HepG2 (cell line): Measurements from ENCODE around the gene MGA. TPM values are rescaled to one million over a fixed set of nuclear protein-coding genes. Genes with fewer than 3 reads are reported as not detected.

Experiments
- ATAC-seq: fragments of 200-7000 bp; cut with Tn5 transposase; 3 replicates; pipeline ENCODE4 v1.9.1; 2020; ENCODE audit warnings: mild to moderate bottlenecking, moderate library complexity
- BruUV-seq: library from RNA; stranded (reverse); fragments of 400-500 nt; replicated peaks from 2 replicates; lab custom pipeline; 2021; lab: Mats Ljungman, UMichigan
- CTCF ChIA-PET: fragments of 300-600 bp; formaldehyde crosslinking; extraction: SDS; loops from one replicate; lab custom pipeline; 2021; ENCODE audit warnings: low total read pairs, inconsistent platforms, low intra/inter-chr PET ratio; lab: Yijun Ruan, JAX
- POLR2A ChIA-PET: fragments of 350-600 bp; sonication (Branson Sonifier 250); formaldehyde crosslinking; loops from one replicate; lab custom pipeline; 2020; ENCODE audit warnings: antibody characterized with exemption, inconsistent platforms; lab: Yijun Ruan, JAX
- DNase-seq: peaks from one replicate; pipeline ENCODE4 v3.0.0-alpha.2; 2015; ENCODE audit warnings: low spot score
- FAIRE-seq: peaks from 3 replicates; lab custom pipeline; 2011; peaks lifted over from hg19 to GRCh38; lab: Jason Lieb, UNC
- H2AFZ ChIP-seq: one replicate; pipeline ENCODE4 v1.6.1; 2011; ENCODE audit warnings: low read length, inconsistent platforms
- H3K27ac ChIP-seq: fragments of 300-600 bp; 3 replicates; pipeline ENCODE4 v1.8.0; 2011; ENCODE audit warnings: mixed run types, mild to moderate bottlenecking, mixed read lengths, low read length, inconsistent platforms; ENCODE audit not compliant: insufficient read depth; ENCODE audit errors: extremely low read length
- H3K27me3 ChIP-seq, 2 experiments: fragments of 200-600 bp in 1 of 2; 2 replicates in 1 of 2; 3 replicates in 1 of 2; pipeline versions ENCODE4 v1.6.0 to v1.8.0; 2011; ENCODE audit warnings: low read length in 2 of 2, mild to moderate bottlenecking in 2 of 2, moderate library complexity in 2 of 2, inconsistent platforms in 1 of 2; ENCODE audit not compliant: insufficient read depth in 2 of 2, control insufficient read depth in 1 of 2
- H3K36me3 ChIP-seq, 2 experiments: fragments of 200-600 bp in 1 of 2; replicated peaks in 1 of 2; 2 replicates in 1 of 2; 3 replicates in 1 of 2; pipeline versions ENCODE4 v1.5.1 to v1.8.0; 2011; ENCODE audit warnings: low read length in 2 of 2, inconsistent platforms in 1 of 2; ENCODE audit not compliant: insufficient read depth in 2 of 2, control insufficient read depth in 1 of 2
- H3K4me1 ChIP-seq: 2 replicates; pipeline ENCODE4 v1.5.1; 2012; ENCODE audit warnings: low read length, inconsistent platforms; ENCODE audit not compliant: insufficient read depth
- H3K4me2 ChIP-seq: 2 replicates; pipeline ENCODE4 v1.6.0; 2011; ENCODE audit warnings: low read depth, low read length, inconsistent platforms
- H3K4me3 ChIP-seq, 3 experiments: fragments of 200-600 bp in 1 of 3; sonication (generic), shearing (Covaris generic) in 1 of 3; replicated peaks in 1 of 3; 2 replicates each; pipeline ENCODE4 v1.5.1; 2011 to 2016; ENCODE audit warnings: low read length in 3 of 3, inconsistent platforms in 2 of 3, low read depth in 2 of 3, mild to moderate bottlenecking in 2 of 3, control low read depth in 1 of 3, mixed read lengths in 1 of 3; ENCODE audit not compliant: insufficient read depth in 1 of 3
- H3K79me2 ChIP-seq: one replicate; pipeline ENCODE4 v1.6.1; 2011; ENCODE audit warnings: low read length, inconsistent platforms; ENCODE audit not compliant: insufficient read depth
- H3K9ac ChIP-seq: 2 replicates; pipeline ENCODE4 v1.6.0; 2011; ENCODE audit warnings: mild to moderate bottlenecking, low read depth, low read length, inconsistent platforms; ENCODE audit not compliant: insufficient read depth
- H3K9me3 ChIP-seq: 2 replicates; pipeline ENCODE4 v1.5.1; 2012; ENCODE audit warnings: mild to moderate bottlenecking, low read length
- H4K20me1 ChIP-seq: 2 replicates; pipeline ENCODE4 v1.6.0; 2011; ENCODE audit warnings: inconsistent platforms, mild to moderate bottlenecking, low read length, moderate library complexity; ENCODE audit not compliant: insufficient read depth
- KLF15 ChIP-seq: sonication (generic); formaldehyde crosslinking; IDR thresholded peaks from 2 replicates; pipeline ENCODE4 v1.8.1; 2023; ENCODE audit warnings: borderline replicate concordance, mild to moderate bottlenecking, inconsistent platforms, missing genetic modification reagents, mixed read lengths
- NFATC3 ChIP-seq: sonication (generic); formaldehyde crosslinking; IDR thresholded peaks from 2 replicates; pipeline ENCODE4 v1.5.1; 2020; ENCODE audit warnings: mild to moderate bottlenecking, missing genetic modification reagents
- NKX3-1 ChIP-seq: sonication (generic); formaldehyde crosslinking; IDR thresholded peaks from 2 replicates; pipeline ENCODE4 v1.5.0; 2020; ENCODE audit warnings: missing genetic modification reagents
- NR1H2 ChIP-seq: sonication (generic); formaldehyde crosslinking; IDR thresholded peaks from 2 replicates; pipeline ENCODE4 v1.8.1; 2022; ENCODE audit warnings: low read depth, missing genetic modification reagents, borderline replicate concordance
- REPIN1 ChIP-seq: sonication (generic); formaldehyde crosslinking; IDR thresholded peaks from 2 replicates; pipeline ENCODE4 v1.8.0; 2022; ENCODE audit warnings: missing genetic modification reagents, low read depth, mild to moderate bottlenecking, borderline replicate concordance
- RFX5 ChIP-seq: IDR thresholded peaks from 2 replicates; pipeline ENCODE4 v1.6.1; 2011; ENCODE audit warnings: low read depth, low read length, improper control_type of control experiment
- XRCC5 ChIP-seq: fragments of 200-400 bp; formaldehyde crosslinking; optimal IDR thresholded peaks from 2 replicates; pipeline ENCODE3; 2017; ENCODE audit warnings: mild to moderate bottlenecking, low read length
- YEATS4 ChIP-seq: sonication (generic); formaldehyde crosslinking; IDR thresholded peaks from 2 replicates; pipeline ENCODE4 v1.4.0; 2020; ENCODE audit warnings: missing genetic modification reagents, borderline replicate concordance
- ZBTB8A ChIP-seq: sonication (generic); formaldehyde crosslinking; IDR thresholded peaks from 2 replicates; pipeline ENCODE4 v1.4.0; 2020; ENCODE audit warnings: mild to moderate bottlenecking, low read depth, missing genetic modification reagents, borderline replicate concordance
- ZNF12 ChIP-seq: sonication (generic); formaldehyde crosslinking; IDR thresholded peaks from 2 replicates; pipeline ENCODE4 v1.5.0; 2020; ENCODE audit warnings: missing genetic modification reagents
- ZNF557 ChIP-seq: sonication (generic); formaldehyde crosslinking; IDR thresholded peaks from 2 replicates; pipeline ENCODE4 v1.4.0; 2020; ENCODE audit warnings: missing genetic modification reagents
- ZNF773 ChIP-seq: sonication (generic); formaldehyde crosslinking; IDR thresholded peaks from 2 replicates; pipeline ENCODE4 v1.4.0; 2020; ENCODE audit warnings: missing genetic modification reagents, borderline replicate concordance
- ZNF788 ChIP-seq: sonication (generic); formaldehyde crosslinking; IDR thresholded peaks from 2 replicates; pipeline ENCODE4 v1.5.0; 2020; ENCODE audit warnings: mild to moderate bottlenecking, missing genetic modification reagents, borderline replicate concordance
- WGBS: methylation state at CpG from one replicate; pipeline ENCODE4 v1.1.6; 2017; ENCODE audit warnings: low lambda C conversion rate; 5-methylcytosine and 5-hydroxymethylcytosine counted together
- in situ Hi-C: cut with HindIII; loops from 2 replicates; pipeline ENCODE4 v1.10.0; 2017; ENCODE audit warnings: low pct_unique_long_range_greater_than_20kb; ENCODE audit not compliant: extremely low pct_ligation_motif_present
- intact Hi-C: fragments of 100-400 bp; cut with micrococcal nuclease; formaldehyde crosslinking; loops from one replicate; pipeline ENCODE4 v1.10.0; 2022; ENCODE audit not compliant: unreplicated experiment
- polyA plus RNA-seq, 8 experiments: library from polyadenylated mRNA; depleted of rRNA in 3 of 8; stranded (reverse) in 7 of 8; unstranded in 1 of 8; fragments of >200 nt; fragmentation: Illumina TruSeq in 4 of 8; extraction: Trizol in 4 of 8; gene quantifications; 2 replicates each; pipeline versions ENCODE4 v1.2.1 to v1.2.3, GENCODE V29; 2011 to 2016; ENCODE audit warnings: low read depth in 4 of 8, missing spikeins in 1 of 8, mixed read lengths in 1 of 8; ENCODE audit not compliant: insufficient read depth in 1 of 8
- total RNA-seq, 5 experiments: library from RNA; depleted of rRNA; stranded (reverse); fragments of >200 nt; fragmentation: Illumina TruSeq; extraction: Trizol; gene quantifications; 2 replicates each; pipeline ENCODE4 v1.2.3, GENCODE V29; 2016; ENCODE audit warnings: low read depth in 1 of 5
- TF ChIP-seq, protein P1 (sequence below): sonication (generic); formaldehyde crosslinking; IDR thresholded peaks from 2 replicates; pipeline ENCODE4 v1.4.0; 2020; ENCODE audit warnings: missing genetic modification reagents
- TF ChIP-seq, protein P2 (sequence below): sonication (generic); formaldehyde crosslinking; conservative IDR thresholded peaks from 2 replicates; pipeline ENCODE4 v1.4.0; 2020; ENCODE audit warnings: mild to moderate bottlenecking, missing genetic modification reagents, moderate library complexity
- TF ChIP-seq, protein P3 (sequence below): IDR thresholded peaks from 2 replicates; pipeline ENCODE4 v1.6.1; 2012; ENCODE audit warnings: inconsistent platforms

Gene MGA
- total and polyA plus RNA-seq, 2 of the 13 experiments (the other 11 are each of a cell fraction or from before 2014, with no cell fraction given), result 5.3 to 59.0 TPM

DNA sequence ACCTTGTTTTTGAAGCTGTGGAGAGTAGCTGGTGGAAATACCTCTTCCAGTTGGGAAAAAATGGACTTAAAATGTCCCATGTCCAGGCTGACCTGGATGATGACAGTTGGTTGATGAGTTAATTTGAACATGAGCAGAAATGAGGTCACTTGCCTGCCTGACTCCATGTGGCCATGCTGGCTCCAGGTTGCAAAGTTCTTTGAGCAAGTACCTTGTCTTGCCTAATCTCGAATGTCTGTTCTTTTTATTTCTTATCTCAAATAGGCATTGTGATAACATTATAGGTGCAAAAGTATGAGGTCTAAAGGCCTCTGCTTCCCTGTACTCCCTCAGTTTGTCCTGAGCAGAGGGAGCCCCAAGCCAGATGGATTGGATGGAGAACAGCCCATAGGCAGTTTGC, 123.1 kb downstream of the MGA start:
- no peak overlapping the region for H3K4me2 ChIP-seq
- no peak overlapping the region; the same call in 1 of the 2 replicates for H3K9ac ChIP-seq
- TF ChIP-seq, protein P1, sequence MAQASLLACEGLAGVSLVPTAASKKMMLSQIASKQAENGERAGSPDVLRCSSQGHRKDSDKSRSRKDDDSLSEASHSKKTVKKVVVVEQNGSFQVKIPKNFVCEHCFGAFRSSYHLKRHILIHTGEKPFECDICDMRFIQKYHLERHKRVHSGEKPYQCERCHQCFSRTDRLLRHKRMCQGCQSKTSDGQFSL (CRISPR knock-in tag), result no peak
- TF ChIP-seq ZNF557 (CRISPR knock-in tag), result no peak
- TF ChIP-seq NR1H2 (CRISPR knock-in tag), result no peak
- no peak for TF ChIP-seq ZBTB8A (CRISPR knock-in tag)
- no peak for TF ChIP-seq NFATC3 (CRISPR knock-in tag)
- no peak for TF ChIP-seq REPIN1 (CRISPR knock-in tag)
- POLR2A ChIA-PET, result interaction anchor here (1.4 kb wide), 1 partner anchor 9 kb away, joined by 11 read pairs; the partner anchor contains the start of gene MAPKBP1
- no peaks in the 10 kb centered on the region for H3K36me3 ChIP-seq
- no peaks in the 10 kb centered on the region for H3K9me3 ChIP-seq
- H3K4me3 ChIP-seq, result no peak overlapping the region
- intact Hi-C loops (no loop called here), in situ Hi-C loops (no loop called here)
- H3K4me1 ChIP-seq, result peaks cover 49% of the 10 kb centered on the region
- H4K20me1 ChIP-seq, result no peaks in the 10 kb centered on the region
- ATAC-seq (no peak; the same call in 2 of the 3 replicates), FAIRE-seq (no peak), DNase-seq (no peak)
- peaks cover 3% of the 10 kb centered on the region for H3K79me2 ChIP-seq
- WGBS, result 37% methylated on average over 1 of the region's 1 CpG
- peak overlapping the region; percentile 8 for H3K27ac ChIP-seq
- H2AFZ ChIP-seq, result no peak overlapping the region
- CTCF ChIA-PET, result no interaction called here
- no TSS peak for BruUV-seq
- no peaks in the 10 kb centered on the region for H3K27me3 ChIP-seq

GRCh38 chr15:41788262-41788661, 128.1 kb downstream of the MGA start:
- peaks cover 2% of the 10 kb centered on the region for H3K79me2 ChIP-seq
- no peak overlapping the region for H3K4me2 ChIP-seq
- no peak overlapping the region for H2AFZ ChIP-seq
- no peaks in the 10 kb centered on the region for H3K27me3 ChIP-seq
- H3K9me3 ChIP-seq, result no peaks in the 10 kb centered on the region
- intact Hi-C loops, result no loop called here
- ChIA-PET POLR2A (no interaction called here), CTCF (no interaction called here)
- in situ Hi-C loops, result no loop called here
- H3K36me3 ChIP-seq, result no peaks in the 10 kb centered on the region
- no peak overlapping the region for H3K27ac ChIP-seq
- no peaks in the 10 kb centered on the region for H4K20me1 ChIP-seq
- no TSS peak for BruUV-seq
- H3K4me3 ChIP-seq, result no peak overlapping the region
- peaks cover 38% of the 10 kb centered on the region for H3K4me1 ChIP-seq
- DNase-seq, result no peak
- FAIRE-seq, result no peak
- no peak overlapping the region for H3K9ac ChIP-seq
- ATAC-seq, result no peak
- 93% methylated on average over 3 of the region's 3 CpGs for WGBS
- TF ChIP-seq NKX3-1 (CRISPR knock-in tag), result no peak
- TF ChIP-seq ZNF788 (CRISPR knock-in tag), result no peak
- TF ChIP-seq, protein P2, sequence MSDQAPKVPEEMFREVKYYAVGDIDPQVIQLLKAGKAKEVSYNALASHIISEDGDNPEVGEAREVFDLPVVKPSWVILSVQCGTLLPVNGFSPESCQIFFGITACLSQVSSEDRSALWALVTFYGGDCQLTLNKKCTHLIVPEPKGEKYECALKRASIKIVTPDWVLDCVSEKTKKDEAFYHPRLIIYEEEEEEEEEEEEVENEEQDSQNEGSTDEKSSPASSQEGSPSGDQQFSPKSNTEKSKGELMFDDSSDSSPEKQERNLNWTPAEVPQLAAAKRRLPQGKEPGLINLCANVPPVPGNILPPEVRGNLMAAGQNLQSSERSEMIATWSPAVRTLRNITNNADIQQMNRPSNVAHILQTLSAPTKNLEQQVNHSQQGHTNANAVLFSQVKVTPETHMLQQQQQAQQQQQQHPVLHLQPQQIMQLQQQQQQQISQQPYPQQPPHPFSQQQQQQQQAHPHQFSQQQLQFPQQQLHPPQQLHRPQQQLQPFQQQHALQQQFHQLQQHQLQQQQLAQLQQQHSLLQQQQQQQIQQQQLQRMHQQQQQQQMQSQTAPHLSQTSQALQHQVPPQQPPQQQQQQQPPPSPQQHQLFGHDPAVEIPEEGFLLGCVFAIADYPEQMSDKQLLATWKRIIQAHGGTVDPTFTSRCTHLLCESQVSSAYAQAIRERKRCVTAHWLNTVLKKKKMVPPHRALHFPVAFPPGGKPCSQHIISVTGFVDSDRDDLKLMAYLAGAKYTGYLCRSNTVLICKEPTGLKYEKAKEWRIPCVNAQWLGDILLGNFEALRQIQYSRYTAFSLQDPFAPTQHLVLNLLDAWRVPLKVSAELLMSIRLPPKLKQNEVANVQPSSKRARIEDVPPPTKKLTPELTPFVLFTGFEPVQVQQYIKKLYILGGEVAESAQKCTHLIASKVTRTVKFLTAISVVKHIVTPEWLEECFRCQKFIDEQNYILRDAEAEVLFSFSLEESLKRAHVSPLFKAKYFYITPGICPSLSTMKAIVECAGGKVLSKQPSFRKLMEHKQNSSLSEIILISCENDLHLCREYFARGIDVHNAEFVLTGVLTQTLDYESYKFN (CRISPR knock-in tag), result no peak
- no peak for TF ChIP-seq KLF15
- no peak for TF ChIP-seq YEATS4
- no peak for TF ChIP-seq RFX5
- no peak for TF ChIP-seq ZNF12 (CRISPR knock-in tag)
- TF ChIP-seq, protein P3, sequence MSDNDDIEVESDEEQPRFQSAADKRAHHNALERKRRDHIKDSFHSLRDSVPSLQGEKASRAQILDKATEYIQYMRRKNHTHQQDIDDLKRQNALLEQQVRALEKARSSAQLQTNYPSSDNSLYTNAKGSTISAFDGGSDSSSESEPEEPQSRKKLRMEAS, result no peak
- TF ChIP-seq ZNF773, result no peak
- no peak for TF ChIP-seq XRCC5
